Activated naive CD4-positive, alpha-beta T cell treated with anti-CD3 and anti-CD28 coated beads, Interleukin-2, amount 10 ng/mL, durations not matched to agents 5 hours and 36 hours (primary cell): ENCODE data around the gene EIF3F. TPM values are rescaled to one million over a fixed set of nuclear protein-coding genes. Genes with fewer than 3 reads are reported as not detected.

Experiments
- total RNA-seq, 2 experiments: library from RNA; stranded (reverse); gene quantifications; one replicate each; pipeline ENCODE4 v1.2.3, GENCODE V29; 2021

EIF3F gene
- total RNA-seq: 100 to 1,000 TPM; 383 to 389 TPM

GRCh38 chr11:7986768-7987559 lies at the start of gene EIF3F:
TSS of gene EIF3F (plus strand) at chr11:7987337. CDS start at chr11:7987353, 16 bp downstream.

DNA sequence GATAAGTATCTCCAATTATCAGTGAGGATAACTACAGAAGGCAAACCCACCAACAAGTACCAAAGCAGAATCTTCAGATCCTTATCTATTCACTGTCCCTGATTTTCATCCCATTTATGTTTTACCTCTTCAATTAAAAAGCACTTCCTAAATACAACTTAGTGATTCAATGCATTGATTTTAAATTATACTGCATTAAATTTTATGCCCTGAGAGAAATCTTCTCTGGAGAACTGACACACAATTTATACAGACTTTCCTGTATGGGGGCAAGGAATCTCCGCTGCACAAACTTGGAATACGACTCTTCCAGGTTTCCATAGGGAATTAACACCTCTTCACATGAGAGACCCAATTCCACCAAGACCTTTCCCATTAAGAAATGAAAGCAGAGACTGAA lies 45.5 kb upstream of the EIF3F start, which contains the start of gene OR10A3:
Gene OR10A3 (minus strand): TSS at position 101 of the 400 bp plus-strand sequence. CDS start 2,188 bp downstream, outside the sequence.

DNA sequence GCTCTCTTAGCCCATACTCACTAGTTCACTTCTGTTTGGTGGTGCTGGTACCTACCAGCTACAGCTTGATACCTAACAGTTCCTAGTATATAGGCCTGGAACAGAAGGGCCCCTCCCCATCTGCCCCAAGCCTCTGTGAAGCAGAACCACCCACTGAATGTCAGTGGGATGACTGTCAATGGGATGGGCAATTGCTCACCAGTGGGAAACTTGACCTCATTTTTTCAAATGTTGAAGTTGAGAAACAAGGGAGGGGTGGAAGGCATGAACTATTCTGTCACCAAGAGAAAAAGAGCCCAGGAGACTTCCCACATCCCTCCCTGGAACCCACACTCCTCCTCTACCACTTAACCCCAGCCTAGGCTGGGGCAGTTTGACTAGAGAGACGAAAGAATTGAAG lies 21.8 kb upstream of the EIF3F start, which contains the start of gene NLRP10:
Gene NLRP10 (minus strand): TSS at position 62 of the 400 bp plus-strand sequence. CDS start 1,952 bp downstream, outside the sequence.

Other genes with a start within 250 kb of the EIF3F start
- gene OR5P2, start 190.4 kb upstream of the EIF3F start, total RNA-seq: not detected
- not detected for gene OR5P3, start 156.5 kb upstream of the EIF3F start, total RNA-seq
- gene OR10A6, start 56.1 kb upstream of the EIF3F start, total RNA-seq: not detected
- gene OR10A3, start 45.6 kb upstream of the EIF3F start, total RNA-seq: not detected
- not detected for gene NLRP10, start 21.9 kb upstream of the EIF3F start, total RNA-seq
- under 1 TPM; 0.02 to 0.03 TPM for gene TUB, start 93.9 kb downstream of the EIF3F start, total RNA-seq
- gene RIC3, start 181.7 kb downstream of the EIF3F start, total RNA-seq: 1 to 10 TPM; 8.2 to 9.1 TPM